GM12878 (cell line): ENCODE results near the gene SSC4D.

Experiments
- ATF7 ChIP-seq: fragments of 450-650 bp; IDR thresholded peaks from 2 replicates; pipeline ENCODE4 v1.6.1; 2016; ENCODE audit warnings: low read depth, mild to moderate bottlenecking
- CBX5 ChIP-seq: sonication (generic); IDR thresholded peaks from 2 replicates; pipeline ENCODE4 v1.6.1; 2016; ENCODE audit warnings: low read depth, moderate library complexity, mild to moderate bottlenecking, inconsistent platforms
- CEBPB ChIP-seq, 2 experiments: fragments of 150-350 bp in 1 of 2; IDR thresholded peaks; 2 replicates each; pipeline ENCODE4 v1.6.1; 2012 to 2014; ENCODE audit warnings: low read depth in 2 of 2, low read length in 2 of 2, borderline replicate concordance in 1 of 2, inconsistent platforms in 1 of 2
- EZH2 ChIP-seq: IDR thresholded peaks from 2 replicates; pipeline ENCODE4 v1.6.1; 2012; ENCODE audit warnings: low read depth, mild to moderate bottlenecking, control low read depth, inconsistent platforms, low read length, borderline replicate concordance; ENCODE audit not compliant: control insufficient read depth
- HDGF ChIP-seq: fragments of 450-650 bp; IDR thresholded peaks from 2 replicates; pipeline ENCODE4 v1.6.1; 2016; ENCODE audit warnings: antibody characterized with exemption
- NR2C2 ChIP-seq: IDR thresholded peaks from 2 replicates; pipeline ENCODE4 v1.6.1; 2011; ENCODE audit warnings: borderline replicate concordance, low read depth; ENCODE audit not compliant: control insufficient read depth, insufficient read length
- SIN3A ChIP-seq: IDR thresholded peaks from 2 replicates; pipeline ENCODE4 v1.6.1; 2012; ENCODE audit warnings: low read depth, low read length, improper control_type of control experiment
- TF ChIP-seq, protein P1 (sequence below): IDR thresholded peaks from 2 replicates; pipeline ENCODE4 v1.6.1; 2012; ENCODE audit warnings: low read depth, low read length, improper control_type of control experiment
- TF ChIP-seq, protein P2 (sequence below): IDR thresholded peaks from 2 replicates; pipeline ENCODE4 v1.6.1; 2011; ENCODE audit warnings: low read depth, mild to moderate bottlenecking, low read length, moderate library complexity, borderline replicate concordance; ENCODE audit errors: extremely low read depth

DNA sequence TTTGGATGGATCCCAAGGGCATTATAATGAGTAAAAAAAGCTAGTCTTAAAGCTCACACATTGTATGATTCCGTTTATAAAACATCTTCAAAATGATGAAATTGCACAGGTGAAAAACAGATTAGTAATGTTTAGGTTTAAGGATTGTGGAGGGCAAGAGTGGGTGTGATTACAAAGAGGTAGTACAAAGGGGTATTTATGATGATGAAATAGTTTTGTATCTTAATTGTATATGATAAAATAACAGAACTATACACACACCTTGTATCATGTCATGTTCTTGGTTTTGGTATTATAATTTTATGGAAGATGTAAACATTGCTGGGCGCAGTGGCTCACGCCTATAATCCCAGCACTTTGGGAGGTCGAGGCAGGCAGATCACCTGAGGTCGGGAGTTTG, 2.8 kb upstream of the SSC4D start:
- no peak for TF ChIP-seq HDGF
- TF ChIP-seq NR2C2 = no peak
- TF ChIP-seq CEBPB (IDR thresholded peaks at IDR 0.05; ENCODE audit: borderline replicate concordance in 1 of 2, low read depth in 2 of 2, low read length in 2 of 2) = no peak
- TF ChIP-seq ATF7 = no peak
- no peak for TF ChIP-seq EZH2
- TF ChIP-seq, protein P1, sequence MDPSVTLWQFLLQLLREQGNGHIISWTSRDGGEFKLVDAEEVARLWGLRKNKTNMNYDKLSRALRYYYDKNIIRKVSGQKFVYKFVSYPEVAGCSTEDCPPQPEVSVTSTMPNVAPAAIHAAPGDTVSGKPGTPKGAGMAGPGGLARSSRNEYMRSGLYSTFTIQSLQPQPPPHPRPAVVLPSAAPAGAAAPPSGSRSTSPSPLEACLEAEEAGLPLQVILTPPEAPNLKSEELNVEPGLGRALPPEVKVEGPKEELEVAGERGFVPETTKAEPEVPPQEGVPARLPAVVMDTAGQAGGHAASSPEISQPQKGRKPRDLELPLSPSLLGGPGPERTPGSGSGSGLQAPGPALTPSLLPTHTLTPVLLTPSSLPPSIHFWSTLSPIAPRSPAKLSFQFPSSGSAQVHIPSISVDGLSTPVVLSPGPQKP = no peak
- TF ChIP-seq SIN3A = no peak
- TF ChIP-seq, protein P2, sequence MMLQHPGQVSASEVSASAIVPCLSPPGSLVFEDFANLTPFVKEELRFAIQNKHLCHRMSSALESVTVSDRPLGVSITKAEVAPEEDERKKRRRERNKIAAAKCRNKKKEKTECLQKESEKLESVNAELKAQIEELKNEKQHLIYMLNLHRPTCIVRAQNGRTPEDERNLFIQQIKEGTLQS = no peak
- TF ChIP-seq CBX5 = no peak
